GM20000 (cell line): ENCODE data around the gene DDX42.
"Not testable (repeated sequence)": the region's sequence is repeated elsewhere in the genome, so short reads cannot be mapped to it uniquely, and the experiment has no call there.

Source experiments
- DNase-seq: peaks from one replicate; pipeline ENCODE4 v3.0.0; 2012; ENCODE audit warnings: low spot score
- TF ChIP-seq, protein P1 (sequence below): IDR thresholded peaks from 2 replicates; pipeline ENCODE4 v1.5.1; 2012; ENCODE audit warnings: mild to moderate bottlenecking, control low read depth; ENCODE audit errors: extremely low read depth, missing control alignments

DDX42 gene

GRCh38 chr17:63859257-63859656, 85.3 kb downstream of the DDX42 start:
- DNase-seq = no peak
- TF ChIP-seq, protein P1, sequence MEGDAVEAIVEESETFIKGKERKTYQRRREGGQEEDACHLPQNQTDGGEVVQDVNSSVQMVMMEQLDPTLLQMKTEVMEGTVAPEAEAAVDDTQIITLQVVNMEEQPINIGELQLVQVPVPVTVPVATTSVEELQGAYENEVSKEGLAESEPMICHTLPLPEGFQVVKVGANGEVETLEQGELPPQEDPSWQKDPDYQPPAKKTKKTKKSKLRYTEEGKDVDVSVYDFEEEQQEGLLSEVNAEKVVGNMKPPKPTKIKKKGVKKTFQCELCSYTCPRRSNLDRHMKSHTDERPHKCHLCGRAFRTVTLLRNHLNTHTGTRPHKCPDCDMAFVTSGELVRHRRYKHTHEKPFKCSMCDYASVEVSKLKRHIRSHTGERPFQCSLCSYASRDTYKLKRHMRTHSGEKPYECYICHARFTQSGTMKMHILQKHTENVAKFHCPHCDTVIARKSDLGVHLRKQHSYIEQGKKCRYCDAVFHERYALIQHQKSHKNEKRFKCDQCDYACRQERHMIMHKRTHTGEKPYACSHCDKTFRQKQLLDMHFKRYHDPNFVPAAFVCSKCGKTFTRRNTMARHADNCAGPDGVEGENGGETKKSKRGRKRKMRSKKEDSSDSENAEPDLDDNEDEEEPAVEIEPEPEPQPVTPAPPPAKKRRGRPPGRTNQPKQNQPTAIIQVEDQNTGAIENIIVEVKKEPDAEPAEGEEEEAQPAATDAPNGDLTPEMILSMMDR = no peak

- DNase-seq = not testable (repeated sequence)
Observed at GRCh38 chr17:63866625-63867024, 92.7 kb downstream of the DDX42 start.
